Measurements from ENCODE around the gene TPRX1.

DNA sequence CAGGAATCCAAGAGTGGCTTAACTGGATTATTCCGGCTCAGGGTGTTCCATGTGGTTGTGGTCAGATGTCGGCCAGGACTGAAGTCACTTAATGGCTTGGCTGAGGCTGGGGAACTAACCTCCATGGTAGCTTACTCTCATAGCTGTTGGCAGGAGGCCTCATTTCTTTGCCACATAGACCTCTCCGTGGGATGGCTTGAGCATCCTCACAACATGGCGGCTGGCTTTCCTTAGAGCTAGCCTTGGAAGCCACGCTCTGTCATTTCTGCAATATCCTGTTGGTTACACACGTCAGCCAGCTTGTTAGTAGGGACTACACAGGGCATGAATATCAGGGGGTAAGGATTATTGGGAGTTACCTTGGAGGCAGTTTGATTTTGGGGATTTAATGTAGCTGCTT is 22.4 kb upstream of the TPRX1 start:
- TF ChIP-seq, protein P1, sequence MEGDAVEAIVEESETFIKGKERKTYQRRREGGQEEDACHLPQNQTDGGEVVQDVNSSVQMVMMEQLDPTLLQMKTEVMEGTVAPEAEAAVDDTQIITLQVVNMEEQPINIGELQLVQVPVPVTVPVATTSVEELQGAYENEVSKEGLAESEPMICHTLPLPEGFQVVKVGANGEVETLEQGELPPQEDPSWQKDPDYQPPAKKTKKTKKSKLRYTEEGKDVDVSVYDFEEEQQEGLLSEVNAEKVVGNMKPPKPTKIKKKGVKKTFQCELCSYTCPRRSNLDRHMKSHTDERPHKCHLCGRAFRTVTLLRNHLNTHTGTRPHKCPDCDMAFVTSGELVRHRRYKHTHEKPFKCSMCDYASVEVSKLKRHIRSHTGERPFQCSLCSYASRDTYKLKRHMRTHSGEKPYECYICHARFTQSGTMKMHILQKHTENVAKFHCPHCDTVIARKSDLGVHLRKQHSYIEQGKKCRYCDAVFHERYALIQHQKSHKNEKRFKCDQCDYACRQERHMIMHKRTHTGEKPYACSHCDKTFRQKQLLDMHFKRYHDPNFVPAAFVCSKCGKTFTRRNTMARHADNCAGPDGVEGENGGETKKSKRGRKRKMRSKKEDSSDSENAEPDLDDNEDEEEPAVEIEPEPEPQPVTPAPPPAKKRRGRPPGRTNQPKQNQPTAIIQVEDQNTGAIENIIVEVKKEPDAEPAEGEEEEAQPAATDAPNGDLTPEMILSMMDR (IDR thresholded peaks at IDR 0.05), result no peak
- TF ChIP-seq POLR2A (IDR thresholded peaks at IDR 0.05), result no peak

All from thyroid gland (tissue), 4 donors.